ENCODE data around the gene SCGB2A2.

The SCGB2A2 gene

GRCh38 chr11:62269654-62270278 lies at the start of gene SCGB2A2:
Gene SCGB2A2, plus strand, starts transcription at chr11:62270158. Its CDS starts 59 bp downstream, at chr11:62270217.
- no peak for DNase-seq (ENCODE audit: low read depth)

DNA sequence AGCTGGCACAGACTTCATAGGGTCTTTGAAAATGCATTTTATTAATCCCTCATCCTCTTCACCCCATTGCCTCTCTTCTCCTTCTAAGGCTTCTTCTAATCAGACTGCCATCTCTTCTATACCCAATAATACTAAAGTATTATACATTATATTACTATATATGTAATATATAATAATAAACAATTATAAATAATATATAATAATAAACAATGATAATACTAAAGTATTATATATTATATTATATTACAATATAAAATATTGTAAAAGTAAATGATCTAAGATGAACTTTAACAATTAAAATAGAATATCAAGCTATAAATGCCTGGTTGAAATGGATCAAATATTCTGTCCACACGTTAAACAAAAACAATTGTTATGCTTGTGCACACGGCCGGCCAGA lies 48.5 kb upstream of the SCGB2A2 start:
- no peak for DNase-seq (ENCODE audit: low read depth)

DNA sequence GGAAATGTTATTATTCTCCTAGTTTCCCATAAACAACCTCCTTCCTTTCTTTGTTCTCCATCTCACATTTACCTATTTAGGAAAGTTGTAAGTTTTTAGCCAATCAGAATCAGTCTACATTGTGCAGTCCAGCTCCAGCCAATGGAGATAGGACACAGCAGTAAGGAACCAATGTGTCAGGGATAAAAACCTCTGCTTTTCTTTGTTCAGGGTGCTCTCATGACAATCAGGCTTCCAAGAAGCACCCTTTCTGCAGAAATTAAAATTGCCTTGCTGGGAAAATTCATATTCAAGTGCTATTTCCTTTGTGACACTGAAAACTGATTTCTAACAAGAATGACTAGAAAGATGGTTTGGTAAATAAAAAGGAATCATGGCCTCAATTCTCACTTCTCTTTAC lies 46.9 kb upstream of the SCGB2A2 start:
- DNase-seq (ENCODE audit: low read depth) = no peak

- DNase-seq (ENCODE audit: low read depth) = no peak
Measured at GRCh38 chr11:62233730-62234129, 36.2 kb upstream of the SCGB2A2 start.

- DNase-seq (ENCODE audit: low read depth) = no peak
Measured at GRCh38 chr11:62236187-62236586, 33.8 kb upstream of the SCGB2A2 start.

DNA sequence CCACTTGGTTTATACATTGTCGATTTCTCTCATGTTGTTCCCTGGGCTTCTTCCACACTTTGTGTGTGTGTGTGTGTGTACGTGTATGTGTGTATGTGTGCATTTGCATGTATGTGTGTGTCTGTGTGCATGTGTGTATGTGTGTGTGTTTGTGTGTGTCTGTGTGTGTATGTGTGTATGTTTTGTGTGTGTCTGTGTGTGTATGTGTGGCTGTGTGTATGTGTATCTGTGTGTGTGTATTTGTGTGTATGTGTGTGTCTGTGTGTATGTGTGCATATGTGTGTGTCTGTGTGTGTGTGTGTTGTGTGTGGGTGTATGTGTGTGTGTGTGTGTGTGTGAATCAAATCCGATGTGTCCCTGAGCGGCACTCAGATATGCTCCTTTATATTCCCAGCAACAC lies 32.5 kb upstream of the SCGB2A2 start:
- DNase-seq (ENCODE audit: low read depth) = no peak

- no peak for DNase-seq (ENCODE audit: low read depth)
Measured at GRCh38 chr11:62238151-62238550, 31.8 kb upstream of the SCGB2A2 start.

GRCh38 chr11:62241095-62241494 lies 28.9 kb upstream of the SCGB2A2 start:
- DNase-seq (ENCODE audit: low read depth) = no peak

DNA sequence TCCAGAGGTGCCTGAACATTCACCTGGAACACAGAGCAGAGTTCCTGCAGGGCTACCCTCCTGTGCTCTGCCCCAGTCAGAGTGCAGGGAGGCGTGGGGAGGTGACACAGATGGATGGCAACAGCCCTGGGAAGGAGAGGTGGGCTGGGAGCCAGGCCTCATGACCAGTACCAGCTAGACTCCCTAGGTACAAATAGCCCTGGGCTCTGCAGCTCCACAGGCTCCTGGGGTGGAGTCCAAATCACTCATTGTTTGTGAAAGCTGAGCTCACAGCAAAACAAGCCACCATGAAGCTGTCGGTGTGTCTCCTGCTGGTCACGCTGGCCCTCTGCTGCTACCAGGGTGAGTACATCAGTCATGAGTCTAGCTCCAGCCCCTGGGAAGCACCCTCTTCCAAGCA lies 27.9 kb upstream of the SCGB2A2 start, which contains the start of gene SCGB1D2:
Gene SCGB1D2, plus strand, starts transcription at position 219 of the 400 bp plus-strand sequence. Its CDS starts 69 bp downstream, at position 288.
- no peak for DNase-seq (ENCODE audit: low read depth)

DNA sequence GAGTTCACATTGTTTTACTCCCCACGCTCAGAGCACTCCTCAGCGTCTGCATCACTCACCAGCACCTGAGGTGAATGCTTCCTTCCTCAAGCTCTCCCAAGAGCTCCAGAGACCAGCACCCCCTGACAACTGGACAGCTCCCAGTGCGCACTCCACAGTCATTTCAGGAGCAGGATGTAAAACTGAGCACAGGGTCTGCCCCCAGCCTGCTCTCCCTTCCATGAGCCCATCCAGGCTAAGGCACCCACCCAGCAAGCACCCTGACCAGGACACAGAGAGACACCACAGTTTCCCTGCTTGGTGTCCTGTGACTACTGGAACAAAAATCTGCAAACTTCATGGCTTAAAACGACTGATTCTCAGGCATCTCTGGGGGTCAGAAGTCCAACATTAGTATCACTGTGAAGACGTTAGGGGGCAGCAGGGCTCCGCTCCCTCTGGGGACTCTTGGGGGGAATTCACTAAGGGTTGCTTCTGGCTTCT lies 24.6 kb upstream of the SCGB2A2 start:
- DNase-seq (ENCODE audit: low read depth) = no peak

DNA sequence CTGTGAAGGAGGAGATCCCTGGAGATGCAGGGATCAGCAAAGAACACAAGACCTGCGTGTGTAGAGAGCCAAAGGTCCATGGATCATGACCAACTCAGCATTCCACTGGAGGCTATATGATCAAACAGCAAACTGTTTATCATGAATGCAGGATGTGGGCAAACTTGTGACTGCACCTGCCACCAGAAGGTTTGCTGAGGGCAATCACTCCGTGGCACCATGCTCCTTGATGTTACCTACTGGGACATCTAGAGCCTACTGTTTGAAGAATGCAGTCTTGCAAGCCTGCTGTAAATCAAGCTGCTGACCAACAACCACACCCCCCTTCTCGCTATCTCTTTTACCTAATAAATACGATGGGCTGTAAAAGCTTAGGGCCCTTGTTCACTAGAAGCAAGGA lies 18.3 kb upstream of the SCGB2A2 start:
- DNase-seq (ENCODE audit: low read depth) = no peak

- DNase-seq (ENCODE audit: low read depth) = no peak
Measured at GRCh38 chr11:62253999-62254542, 15.9 kb upstream of the SCGB2A2 start.

DNA sequence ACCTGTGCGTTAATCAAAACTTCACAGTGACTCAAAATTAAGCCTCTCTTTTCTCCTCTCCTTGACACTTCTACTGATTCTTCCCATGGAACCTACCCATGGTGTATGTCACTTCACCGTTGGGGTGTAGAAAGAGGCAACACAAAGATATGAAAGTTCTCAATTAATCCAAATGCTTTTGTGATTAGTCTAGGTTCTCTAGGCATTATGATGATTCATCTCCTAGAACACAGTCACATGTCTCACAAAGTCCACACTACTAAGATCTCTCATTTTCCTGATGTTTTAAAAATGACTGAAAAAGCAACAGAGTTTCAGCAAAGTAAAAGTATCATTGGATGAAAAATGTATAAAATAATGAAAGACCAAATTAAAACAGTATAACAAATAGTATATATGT lies 13.7 kb upstream of the SCGB2A2 start:
- DNase-seq (ENCODE audit: low read depth) = no peak

DNA sequence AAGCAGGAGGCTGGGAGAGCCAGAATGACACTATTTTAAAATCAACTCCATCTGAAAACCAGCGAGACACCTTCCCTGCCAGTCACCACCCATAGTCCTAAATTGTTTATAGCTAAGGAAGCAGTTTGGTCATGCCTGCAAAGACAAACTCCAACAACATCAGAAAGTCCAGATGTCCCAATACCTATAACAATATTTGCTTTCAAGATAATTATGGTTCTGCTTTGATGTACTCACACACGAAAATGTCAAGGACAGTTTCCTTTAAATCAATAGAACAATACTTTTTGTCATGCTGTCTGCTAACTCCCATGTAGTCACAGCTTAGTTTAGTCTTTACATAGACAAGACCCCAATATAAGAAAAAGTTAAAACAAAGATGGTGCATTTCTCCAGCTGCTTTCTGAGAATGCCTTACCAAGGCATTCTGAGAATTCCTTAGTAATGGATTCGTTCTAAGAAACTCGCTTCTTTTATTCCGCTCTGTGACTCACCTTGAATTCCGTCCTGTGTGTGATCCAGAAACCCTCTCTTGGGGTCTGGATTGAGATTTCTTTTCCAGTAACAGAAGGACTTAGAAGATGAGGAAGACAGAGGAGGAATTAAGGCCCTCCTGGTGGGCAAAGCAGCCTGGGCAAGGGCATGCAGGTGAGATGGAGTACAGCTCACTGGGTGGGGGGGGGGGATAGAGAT lies 9.6 kb upstream of the SCGB2A2 start:
- DNase-seq (ENCODE audit: low read depth) = no peak

- DNase-seq (ENCODE audit: low read depth) = no peak
Measured at GRCh38 chr11:62264004-62264403, 6.0 kb upstream of the SCGB2A2 start.

GRCh38 chr11:62266558-62266957 lies 3.4 kb upstream of the SCGB2A2 start:
- no peak for DNase-seq (ENCODE audit: low read depth)

- DNase-seq (ENCODE audit: low read depth) = no peak
Measured at GRCh38 chr11:62267050-62267449, 2.9 kb upstream of the SCGB2A2 start.

DNA sequence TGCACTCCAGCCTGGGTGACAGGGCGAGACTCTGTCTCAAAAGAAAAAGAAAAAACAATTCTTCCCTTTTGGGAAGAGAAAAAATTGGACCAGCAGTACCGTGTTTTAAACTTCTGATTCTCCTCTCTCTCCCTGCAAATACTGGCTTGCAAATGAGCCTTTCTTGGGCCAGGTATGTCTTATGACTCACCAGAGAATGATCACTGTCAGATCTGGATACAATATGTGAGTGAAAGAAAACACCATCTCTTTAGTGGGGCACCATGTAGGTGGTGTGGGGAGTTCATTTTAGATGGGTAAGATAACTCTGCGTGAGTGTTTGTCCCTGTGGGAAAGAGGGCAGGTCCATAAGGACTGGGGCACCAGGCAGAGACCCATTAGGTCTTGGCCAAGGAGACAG lies 2.4 kb upstream of the SCGB2A2 start:
- no peak for DNase-seq (ENCODE audit: low read depth)

- no peak for DNase-seq (ENCODE audit: low read depth)
Measured at GRCh38 chr11:62273284-62273683, 3.3 kb downstream of the SCGB2A2 start.

- DNase-seq (ENCODE audit: low read depth) = no peak
Measured at GRCh38 chr11:62273789-62274275, 3.9 kb downstream of the SCGB2A2 start.

- DNase-seq (ENCODE audit: low read depth) = no peak
Measured at GRCh38 chr11:62280452-62280851, 10.5 kb downstream of the SCGB2A2 start.

GRCh38 chr11:62295504-62295903 lies 25.5 kb downstream of the SCGB2A2 start:
- no peak for DNase-seq (ENCODE audit: low read depth)

GRCh38 chr11:62298975-62299374 lies 29.0 kb downstream of the SCGB2A2 start, which contains the start of gene SCGB1D4:
Gene SCGB1D4, minus strand, starts transcription at chr11:62299075. Its CDS starts 65 bp downstream, at chr11:62299010.
- no peak for DNase-seq (ENCODE audit: low read depth)

Measured in stimulated activated CD8-positive, alpha-beta memory T cell treated with anti-CD3 and anti-CD28 coated beads, Interleukin-12 subunit alpha, Interleukin-12 subunit beta, amount 100 ng/mL, for 4 hours (primary cell).